ENCODE results near the gene PLA2G2C.

DNA sequence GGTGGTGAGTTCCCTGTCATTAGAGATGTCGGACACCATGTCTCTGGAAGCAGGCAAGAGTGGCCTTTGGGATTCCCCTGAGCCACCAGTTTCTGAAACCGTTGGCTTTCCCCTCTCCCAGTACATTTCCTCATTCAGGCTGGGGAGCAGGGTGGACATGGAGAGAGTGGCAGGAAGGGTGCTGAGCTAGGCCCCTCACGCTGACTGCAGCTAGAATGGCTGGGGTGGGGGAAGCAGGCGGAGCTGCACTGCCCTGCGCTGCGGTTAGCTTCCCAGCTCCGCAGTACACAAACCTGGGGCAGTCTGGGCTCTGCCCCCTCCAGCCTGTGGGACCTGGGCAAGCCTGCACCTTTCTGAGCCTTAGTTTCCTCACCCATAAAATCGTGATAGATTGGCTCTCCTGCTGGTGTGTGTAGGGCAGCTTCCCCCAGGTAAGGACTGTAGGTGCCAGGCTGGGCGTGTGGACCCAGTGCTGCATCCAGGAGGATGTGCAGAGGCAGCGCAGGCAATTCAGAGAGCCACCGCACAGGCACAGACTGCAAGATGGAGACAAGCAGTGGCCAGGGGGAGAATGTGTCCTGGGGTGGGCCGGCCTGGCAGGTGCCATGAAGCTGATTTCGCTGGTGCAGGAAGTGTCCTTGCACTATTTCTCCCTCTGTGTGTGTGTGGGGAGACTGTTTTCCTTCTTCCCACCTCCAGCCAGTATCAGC is 44.2 kb downstream of the PLA2G2C start:
- TF ChIP-seq POLR2AphosphoS5 (IDR thresholded peaks at IDR 0.05; ENCODE audit: borderline replicate concordance, low read depth, low read length): no peak
- no peak for TF ChIP-seq EZH2 (IDR thresholded peaks at IDR 0.05)
